Right lobe of liver (tissue), 4 donors: ENCODE results near the gene FAM163B.

Source experiments
- CTCF ChIP-seq, 4 donors: fragments of 200-600 bp in 3 of 4; fragments of 450-650 bp in 1 of 4; IDR thresholded peaks; one replicate each; pipeline versions ENCODE4 v1.5.1 to v1.8.0; 2016 to 2022; ENCODE audit warnings: antibody characterized with exemption in 4 of 4, mild to moderate bottlenecking in 2 of 4
- POLR2A ChIP-seq: fragments of 450-650 bp; IDR thresholded peaks from one replicate; pipeline ENCODE4 v1.6.1; 2017; ENCODE audit warnings: antibody characterized with exemption, mild to moderate bottlenecking
- donor health status: DM: no; HTN: no; CAD: no.
- donor health status: DM: no; HTN: no; CAD: no.
- donor health status: DM: no; HTN: yes; CAD: no.

GRCh38 chr9:133557581-133557980, 51.6 kb downstream of the FAM163B start:
- TF ChIP-seq CTCF (IDR thresholded peaks at IDR 0.05) (no peak), POLR2A (no peak)
